GM18520 (cell line): Measurements from ENCODE around the gene PIK3R1.

Source experiments
- ATAC-seq: cut with Tn5 transposase; IDR thresholded peaks from one replicate; pipeline ENCODE4 v1.9.1; 2021; ENCODE audit not compliant: unreplicated experiment

PIK3R1 gene

DNA sequence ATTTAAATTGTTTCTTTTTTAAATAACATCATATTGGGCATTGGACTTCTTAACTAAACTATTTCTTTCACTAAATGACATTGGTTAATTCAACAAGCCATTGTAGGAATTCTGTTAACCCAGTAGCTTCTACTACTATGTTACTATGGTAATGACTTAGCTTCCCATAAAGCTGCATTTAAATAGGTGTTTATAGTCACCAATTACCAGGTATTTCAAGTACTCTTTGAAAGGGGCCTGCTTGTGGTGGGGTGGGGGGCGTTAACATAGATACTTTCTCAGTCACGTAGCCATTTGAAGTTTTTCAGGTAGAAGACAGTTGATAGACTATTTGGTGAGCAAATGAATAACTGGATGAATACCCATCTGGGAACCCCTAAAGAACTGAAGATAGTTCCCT is 34.0 kb downstream of the PIK3R1 start:
- ATAC-seq: no peak

DNA sequence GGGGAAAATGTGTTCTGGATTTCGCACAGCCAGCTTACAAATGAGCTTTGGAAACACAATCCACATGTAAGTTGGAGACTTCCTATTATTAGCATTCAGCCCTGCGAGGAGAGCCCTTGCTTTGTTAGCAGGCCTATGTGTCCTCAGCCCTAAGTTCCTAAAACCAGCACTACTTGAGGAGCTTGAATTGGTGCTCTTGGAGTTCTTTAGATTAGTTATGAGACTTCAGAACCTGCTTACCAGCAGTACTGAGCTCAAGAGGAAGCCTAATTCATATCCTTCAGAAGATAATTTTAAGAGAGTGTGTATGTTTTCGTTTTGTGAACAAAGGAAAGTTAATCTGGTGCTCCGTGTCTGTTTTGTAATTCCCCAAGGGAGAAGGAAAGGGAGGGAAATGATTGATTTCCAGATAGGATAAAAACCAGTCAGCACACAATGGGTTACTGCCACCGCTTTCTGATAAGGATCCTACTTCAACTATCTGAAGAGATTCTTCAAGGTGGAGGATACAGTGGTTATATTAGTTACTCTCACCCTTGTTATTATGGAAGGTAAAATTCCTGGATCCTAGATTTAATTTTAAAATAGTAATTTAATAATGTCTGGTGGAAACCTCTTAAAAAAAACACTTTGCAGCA is 35.2 kb downstream of the PIK3R1 start:
- ATAC-seq: no peak

DNA sequence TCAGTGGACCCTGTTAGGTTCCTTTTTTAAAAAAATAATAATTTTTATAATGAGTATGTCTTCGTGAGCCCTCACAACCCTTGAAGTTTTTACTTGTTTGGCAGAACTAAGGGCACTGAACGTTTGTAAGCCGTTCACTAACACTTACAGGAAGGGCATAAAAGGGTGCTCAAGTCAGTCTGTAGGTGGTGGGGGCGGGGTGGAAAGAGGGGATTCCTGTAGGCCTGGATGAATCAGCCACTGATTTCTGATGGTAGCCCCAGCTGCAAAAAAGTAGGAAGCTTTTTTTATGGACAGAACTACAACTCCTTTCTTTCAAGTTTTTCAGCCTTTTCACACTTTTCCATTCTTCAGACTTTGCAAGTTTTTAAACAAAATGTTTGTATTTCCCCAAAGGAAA is 35.8 kb downstream of the PIK3R1 start:
- no peak for ATAC-seq

DNA sequence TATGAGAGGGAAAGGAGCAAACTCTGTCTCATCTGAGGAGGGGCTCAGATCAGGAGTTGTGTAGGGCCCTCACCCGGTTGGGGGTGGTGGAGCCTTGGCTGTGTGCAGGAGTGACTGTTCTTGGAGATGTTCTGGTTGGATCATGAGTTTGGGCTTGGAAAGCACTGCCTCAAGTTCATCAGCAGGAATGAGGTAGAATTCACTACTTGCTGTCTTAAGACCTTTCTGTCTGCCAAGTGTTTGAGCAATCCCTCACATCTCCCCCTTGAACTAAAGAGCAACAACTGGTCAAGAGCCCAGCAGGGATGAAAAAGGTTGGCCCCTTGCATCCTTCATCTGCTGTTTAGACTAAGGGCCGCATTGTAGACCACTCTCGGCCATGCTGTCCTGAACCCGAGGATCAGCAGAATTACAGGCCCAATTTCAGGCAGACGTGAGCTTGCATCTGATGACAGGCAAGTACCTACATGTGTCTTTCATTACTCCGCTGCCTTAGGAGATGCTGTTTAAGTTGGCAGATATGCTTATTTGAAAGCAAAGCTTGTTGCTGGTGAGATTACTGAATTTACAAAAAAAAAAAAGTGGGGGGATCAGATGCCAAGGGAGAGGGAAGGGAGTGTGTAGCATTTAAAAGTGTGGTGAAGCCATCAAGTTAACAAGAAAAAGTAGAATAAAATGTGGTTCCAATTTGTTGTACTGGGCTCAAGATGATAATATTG is 36.4 kb downstream of the PIK3R1 start:
- ATAC-seq: no peak

DNA sequence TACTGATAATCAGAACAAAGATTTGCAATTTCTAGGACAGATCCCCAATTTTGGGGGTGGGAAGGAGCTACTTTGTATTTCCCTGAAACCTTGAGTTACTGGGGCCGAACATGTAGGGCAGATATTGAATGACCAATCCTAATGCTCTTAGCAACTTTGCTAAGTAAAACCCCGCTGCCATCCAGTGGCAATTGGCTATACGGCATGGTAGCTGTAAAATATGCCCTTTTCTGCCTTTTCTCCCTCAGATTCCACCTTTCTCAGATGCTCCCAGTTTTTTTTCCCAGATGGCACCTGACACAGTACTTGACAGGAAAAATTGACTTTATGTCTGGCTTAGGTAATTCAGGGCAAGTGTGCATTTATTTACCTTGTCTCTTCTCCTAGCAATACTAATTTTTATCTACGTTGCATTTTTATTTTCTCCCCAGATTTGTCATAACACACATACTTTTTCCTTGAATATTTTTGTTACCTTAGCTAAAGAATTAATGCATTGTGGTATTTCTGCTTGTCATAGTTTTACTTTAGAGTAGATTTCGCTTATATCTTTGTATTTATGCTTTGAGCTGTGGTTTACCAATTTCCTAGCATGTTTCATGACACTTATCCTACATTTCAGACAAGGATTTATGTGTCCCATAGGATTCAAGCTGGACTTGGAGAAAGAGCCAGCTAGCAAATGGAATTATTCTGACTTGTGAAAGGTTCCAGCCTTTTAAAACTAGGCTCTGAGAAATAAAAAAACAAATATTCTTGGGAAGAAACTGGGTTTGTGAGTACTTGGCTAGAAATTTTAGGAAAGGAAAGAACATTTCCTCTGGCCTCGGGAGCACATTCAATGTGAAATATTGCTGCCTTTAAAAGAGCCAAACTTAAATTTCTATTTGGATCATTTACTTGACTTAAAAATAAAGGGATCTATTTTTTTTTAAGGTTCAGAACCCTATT is 37.4 kb downstream of the PIK3R1 start:
- ATAC-seq: no peak

DNA sequence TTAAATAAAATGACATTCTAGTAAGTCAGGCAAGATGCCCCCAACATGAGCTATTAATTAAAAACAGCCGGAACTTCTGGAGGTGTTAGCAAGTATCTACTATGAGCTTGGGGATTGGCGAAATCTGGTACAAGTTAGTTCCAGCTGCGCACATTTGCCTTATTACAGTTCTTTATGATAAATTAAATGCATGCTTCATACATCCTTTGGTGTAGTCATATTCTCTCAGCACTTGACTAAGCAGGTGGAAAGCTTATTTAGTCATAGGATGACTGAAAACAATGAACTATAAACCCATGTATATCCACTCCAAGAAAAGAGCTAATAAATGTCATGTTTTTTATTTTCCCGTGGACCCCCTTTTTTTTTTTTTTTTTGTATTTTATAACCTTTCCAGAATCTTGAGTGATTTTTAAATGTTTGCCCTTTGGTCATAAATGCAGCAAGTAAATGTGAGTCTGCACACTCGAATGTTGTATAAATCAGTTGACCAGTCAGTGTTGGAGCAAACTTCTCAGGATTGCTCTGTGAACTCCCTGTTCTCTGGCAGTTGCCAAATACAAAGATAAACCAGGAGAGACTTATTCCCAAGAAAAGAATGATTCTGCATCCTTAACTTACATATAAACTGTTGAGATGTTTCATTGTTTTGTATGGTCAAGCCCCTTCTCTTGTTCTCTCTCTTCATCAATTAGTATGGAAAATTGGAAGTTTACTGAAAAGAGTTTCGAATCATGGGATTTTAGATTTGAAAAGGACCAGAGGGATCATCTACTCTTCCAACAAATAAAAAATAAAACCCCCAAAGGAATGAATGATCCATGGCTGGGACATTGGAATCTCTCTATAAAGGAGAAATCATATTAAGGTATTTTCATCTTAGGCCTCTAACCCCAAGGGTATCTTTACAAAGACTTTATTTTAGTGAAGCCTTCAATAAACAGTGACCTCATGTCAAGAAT is 38.3 kb downstream of the PIK3R1 start:
- no peak for ATAC-seq

DNA sequence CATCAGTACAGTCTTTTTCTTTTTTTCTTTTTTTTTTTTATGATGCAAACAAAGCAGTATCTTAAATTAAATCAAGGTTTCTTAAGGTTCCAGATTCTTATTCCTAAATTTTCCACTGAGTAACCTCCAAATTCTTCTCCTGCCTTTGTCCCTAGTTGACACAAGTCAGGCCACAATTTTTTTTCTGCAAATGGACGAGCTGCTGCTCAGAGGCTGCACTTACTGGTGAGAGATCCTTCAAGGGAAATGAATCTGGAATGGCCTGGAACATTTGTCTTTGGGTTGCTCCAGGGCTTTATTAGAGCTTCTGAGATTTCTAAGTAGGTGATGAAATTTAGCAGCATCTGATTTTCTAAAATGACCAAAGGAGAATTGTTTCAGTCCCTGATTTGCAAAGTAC is 39.3 kb downstream of the PIK3R1 start:
- ATAC-seq: no peak

DNA sequence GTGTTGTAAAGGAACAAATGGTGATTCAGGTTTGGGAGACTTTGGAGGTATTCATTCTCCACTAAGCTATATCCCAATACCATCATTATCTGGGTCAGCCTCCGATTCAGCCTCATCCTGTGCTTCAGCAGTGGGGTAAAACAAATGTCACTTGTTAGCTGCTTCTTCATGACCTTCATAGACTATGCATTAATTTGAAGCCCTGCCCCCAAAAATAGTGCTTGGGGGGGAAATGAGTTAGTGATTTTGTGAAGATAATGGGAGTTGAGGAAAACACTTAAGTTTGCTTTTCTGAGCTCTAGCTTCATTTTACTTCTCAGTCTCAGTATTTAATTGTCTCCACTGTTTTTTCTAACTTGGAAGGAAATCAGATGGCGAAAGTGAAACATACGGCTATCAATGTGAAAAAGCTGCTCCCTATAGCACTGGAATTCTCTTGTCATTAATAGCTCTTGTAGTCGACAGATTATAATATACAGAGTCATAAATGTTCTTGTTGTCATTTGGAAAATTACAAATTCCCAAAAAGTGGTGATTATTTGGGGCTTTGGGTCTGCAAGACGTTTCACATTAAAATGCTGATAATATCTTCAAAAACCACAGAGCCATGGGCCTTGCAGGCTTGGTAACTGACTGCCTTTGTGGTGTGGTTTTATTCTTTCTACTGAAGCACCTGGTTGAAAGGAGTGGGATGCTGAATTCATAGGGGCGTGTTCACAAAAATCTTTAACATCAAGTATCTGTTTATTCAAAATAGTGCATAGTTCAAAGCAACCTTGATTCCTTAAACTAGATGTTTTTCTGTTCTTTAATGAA is 40.0 kb downstream of the PIK3R1 start:
- no peak for ATAC-seq

DNA sequence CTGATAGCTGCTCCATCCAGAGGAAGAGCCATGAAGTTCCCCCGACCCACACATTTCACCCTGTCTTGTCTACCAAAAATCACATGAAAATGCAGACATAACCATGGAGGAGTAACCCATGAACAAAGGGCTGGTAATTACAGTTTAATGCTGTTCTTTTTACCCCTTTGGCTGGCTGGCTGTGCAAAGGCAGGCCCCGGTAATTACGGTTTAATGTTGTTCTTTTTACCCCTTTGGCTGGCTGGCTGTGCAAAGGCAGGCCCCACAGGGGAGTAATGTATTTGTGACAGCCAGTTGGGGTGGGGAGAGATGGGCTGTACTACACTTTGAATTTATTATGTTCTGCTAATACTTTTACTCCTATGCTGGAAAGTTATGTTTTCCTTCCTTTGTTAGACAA is 41.7 kb downstream of the PIK3R1 start:
- ATAC-seq: no peak

DNA sequence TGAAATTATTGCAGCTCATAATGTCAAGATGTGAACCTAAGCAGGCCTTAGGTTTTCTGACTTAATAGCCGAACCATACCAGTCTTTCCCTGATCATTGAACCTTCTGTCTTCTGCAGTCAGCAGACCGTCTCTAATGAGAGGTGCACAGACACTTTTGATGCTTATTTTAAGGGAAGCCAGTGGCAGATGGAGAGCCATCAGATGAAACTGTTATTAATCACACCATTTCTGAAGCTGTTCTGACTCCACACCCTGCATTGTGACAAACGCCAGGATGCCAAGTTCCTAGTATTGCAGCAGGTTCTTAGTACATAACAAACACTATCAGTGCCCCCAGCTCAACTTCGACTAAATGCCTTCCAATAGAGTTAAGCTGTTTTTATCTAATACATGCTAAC is 43.0 kb downstream of the PIK3R1 start:
- no peak for ATAC-seq

DNA sequence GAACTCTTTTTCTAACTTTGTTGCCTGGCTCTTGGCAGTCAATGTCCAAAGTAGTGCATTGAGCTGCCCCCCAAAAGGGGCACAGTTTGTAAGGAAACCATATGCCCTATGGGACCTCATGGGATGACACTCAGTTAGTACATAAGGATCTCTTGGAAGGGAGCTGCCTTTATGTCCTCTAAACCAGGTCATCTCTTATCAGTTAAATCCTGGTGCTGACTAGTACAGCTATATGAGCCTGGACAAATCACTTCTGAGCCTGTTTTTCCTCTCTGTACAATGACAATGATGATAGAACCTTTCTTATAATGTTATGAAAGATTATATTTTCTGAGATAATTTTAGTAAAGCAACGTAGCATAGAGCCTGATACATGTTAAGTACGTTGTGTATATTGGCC is 44.1 kb downstream of the PIK3R1 start:
- ATAC-seq: no peak

DNA sequence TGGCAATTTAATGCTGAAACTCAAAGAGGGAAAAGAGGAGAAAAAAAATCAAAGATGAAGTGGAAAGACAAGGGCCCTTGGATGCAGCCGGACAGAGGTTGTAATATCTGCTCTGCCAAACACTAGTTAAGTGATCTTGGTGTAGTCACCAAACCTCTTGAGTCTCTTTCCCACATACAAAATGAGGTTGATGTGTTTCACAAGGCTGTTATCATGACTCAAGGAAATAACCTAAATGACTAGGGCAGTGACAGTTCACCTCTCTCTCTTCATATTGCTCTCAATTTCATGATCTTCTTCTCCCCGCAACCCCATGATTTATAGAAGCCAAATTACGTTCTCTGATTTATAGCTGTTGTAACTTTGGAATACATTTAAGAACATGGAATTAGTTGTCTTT is 44.9 kb downstream of the PIK3R1 start:
- no peak for ATAC-seq

DNA sequence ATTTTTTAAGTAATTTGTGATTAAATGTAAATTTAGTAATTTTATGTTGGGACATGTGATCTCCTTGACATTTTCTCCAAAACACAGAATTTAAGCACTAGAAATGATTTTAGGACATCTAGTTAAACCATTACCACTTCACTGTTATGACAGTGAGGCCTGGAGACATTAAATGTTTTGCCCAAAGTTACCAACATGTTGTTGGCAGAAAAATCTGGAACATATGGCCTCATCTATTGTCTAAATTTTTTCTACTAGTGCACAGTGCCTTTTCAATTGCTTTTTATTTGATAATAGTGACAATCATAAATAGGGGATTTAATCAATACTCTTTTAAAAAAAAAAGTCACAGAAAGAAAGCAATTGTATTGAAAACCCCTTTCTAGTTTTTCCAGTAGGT is 45.6 kb downstream of the PIK3R1 start:
- no peak for ATAC-seq

DNA sequence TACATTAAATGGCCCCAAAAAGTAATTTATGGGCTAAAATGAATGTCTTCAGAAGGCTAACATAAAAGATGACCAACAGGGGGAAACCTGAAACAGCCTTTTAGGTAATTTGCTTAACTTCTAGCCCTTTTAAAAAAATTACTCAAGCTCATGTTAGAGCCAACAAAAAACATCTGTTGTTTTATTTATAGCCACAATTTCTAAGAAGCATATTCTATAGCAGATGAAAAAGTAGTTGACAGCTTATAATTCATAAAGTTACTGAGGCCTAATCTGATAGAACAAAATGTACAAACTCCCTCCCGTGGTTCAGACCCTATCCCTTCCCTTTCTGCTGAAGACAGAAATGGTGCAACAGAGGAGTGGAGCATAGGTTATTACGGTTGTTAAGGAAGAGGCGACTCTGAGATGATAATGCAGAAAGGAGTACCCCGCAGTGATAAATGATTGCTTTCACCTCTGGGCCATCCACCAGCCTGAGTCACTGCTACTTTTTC is 46.1 kb downstream of the PIK3R1 start:
- no peak for ATAC-seq

DNA sequence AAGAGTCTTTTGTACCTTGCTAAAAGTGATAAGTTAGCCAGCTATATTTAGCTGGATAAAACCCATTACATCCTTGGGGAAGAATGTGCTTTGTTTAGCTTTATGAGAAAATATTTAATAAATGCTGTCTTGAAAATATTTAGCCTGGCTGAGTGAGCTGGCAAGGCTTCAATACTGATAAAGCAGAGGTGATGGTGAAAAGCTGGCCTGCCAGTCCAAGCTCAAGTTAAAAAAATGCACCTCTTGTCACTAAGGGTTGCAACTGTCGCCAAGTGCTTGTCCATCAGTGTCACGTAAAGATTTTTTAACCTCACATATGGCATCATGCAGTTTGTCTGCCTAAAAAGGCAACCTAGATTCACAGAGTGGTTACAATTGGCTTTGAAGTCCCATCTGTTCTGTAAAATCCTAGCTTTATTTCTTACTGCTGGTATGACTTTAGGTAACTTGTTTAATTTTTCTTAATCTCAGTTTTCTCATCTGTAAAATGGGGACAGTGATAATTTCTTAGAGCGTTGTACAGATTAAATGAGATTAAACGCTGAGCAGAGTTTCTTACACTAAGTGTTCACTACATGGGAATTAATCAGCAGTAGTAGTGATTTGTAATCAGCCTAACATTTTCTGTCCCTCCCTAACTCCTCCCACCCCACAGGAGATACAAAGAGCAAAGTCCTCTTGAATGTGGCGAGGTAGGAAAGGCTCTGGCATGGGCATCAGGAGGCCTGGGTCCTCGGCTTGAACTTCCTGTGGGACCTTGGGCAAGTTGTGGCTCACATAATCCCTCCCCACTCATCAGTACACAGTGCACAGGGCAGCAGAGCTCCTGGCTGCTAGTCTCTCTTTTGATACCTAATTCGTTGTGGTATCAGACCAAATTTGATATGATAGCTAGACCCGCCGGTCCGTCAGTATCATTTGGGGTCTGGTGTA is 48.7 kb downstream of the PIK3R1 start:
- no peak for ATAC-seq

DNA sequence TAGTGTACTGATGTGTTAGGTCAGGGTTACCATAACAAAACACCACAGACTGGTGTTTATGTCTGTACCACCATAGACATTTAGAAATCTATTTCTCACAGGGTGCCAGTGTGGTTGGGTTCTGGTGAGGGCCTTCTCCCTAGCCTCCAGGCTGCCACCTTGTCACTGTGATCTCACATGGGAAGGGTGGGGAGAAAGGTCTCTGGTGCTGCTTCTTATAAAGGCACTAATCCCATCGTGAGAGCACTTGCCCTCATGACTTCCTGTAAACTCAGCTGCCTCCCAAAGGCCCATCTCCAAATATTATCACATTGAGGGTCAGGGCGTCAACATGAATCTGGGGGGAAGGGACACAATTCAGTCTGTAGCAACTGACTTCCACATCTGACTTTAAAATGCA is 49.8 kb downstream of the PIK3R1 start:
- no peak for ATAC-seq

DNA sequence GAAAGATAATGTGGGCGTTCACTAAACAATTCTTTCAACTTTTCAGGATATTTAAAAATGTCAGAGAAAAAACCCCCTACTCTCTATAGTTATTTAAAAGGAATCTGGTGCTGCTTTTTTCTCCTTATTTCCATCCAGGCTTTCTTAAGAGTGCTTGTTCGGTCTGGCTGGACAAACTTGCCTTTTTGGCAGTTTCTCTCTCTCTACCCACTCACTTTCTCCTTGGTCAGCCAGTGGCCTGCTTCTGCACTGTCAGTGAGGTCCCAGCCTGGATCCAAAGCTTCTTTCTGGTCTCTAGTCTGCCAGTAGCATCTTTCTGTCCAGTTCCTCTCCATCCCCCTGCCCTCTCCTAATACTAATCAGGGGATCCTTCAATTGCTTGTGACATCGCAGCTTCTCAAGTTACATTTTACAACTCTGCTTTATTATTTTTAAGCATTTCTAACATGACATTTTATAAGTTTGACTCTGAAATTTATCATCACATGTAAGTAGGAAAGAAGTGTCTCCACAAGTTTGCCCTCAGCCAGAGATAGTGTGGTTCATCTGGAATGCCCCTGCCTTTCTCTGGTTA is 50.4 kb downstream of the PIK3R1 start:
- no peak for ATAC-seq

DNA sequence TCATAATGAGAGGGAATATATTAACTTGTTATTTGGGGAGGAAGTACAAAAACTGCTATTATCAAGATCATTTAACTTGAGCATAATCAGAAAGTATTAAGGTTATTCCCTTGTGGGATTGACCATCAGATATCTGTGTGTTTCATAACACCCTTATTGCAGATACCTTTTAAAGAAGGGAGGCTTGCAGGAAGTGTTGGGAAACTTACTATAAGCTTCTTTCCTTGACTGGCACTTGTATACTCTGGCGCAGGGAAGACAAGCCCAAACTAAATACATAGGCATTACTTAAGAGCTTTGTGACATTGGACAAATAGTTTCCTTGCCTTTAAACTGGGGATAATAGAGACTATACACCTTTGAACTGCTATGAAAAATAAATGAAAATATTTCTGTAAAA is 50.9 kb downstream of the PIK3R1 start:
- ATAC-seq: no peak
